Astrocyte (in vitro differentiated cells and primary cell): ENCODE results near the gene IGF2BP2. TPM values are rescaled to one million over a fixed set of nuclear protein-coding genes. Genes with fewer than 3 reads are reported as not detected.

Experiments used
- DNase-seq: peaks from one replicate; pipeline ENCODE4 v3.0.0-alpha.2; 2010; ENCODE audit warnings: low read depth
- FAIRE-seq: peaks from 2 replicates; lab custom pipeline; 2011; peaks lifted over from hg19 to GRCh38; lab: Jason Lieb, UNC
- H2AFZ ChIP-seq: 2 replicates; pipeline ENCODE4 v1.6.0; 2012; ENCODE audit warnings: low read depth, low read length, inconsistent platforms
- H3K27ac ChIP-seq: 2 replicates; pipeline ENCODE4 v1.5.1; 2011; ENCODE audit warnings: low read depth, low read length, inconsistent platforms
- H3K27me3 ChIP-seq: 2 replicates; pipeline ENCODE4 v1.6.0; 2011; ENCODE audit warnings: low read length, inconsistent platforms; ENCODE audit not compliant: insufficient read depth
- H3K36me3 ChIP-seq: 2 replicates; pipeline ENCODE4 v1.5.1; 2011; ENCODE audit warnings: low read length, inconsistent platforms; ENCODE audit not compliant: insufficient read depth
- H3K4me1 ChIP-seq: 2 replicates; pipeline ENCODE4 v1.5.1; 2011; ENCODE audit warnings: low read length, inconsistent platforms; ENCODE audit not compliant: insufficient read depth
- H3K4me2 ChIP-seq: 2 replicates; pipeline ENCODE4 v1.6.0; 2012; ENCODE audit warnings: low read length, inconsistent platforms
- H3K4me3 ChIP-seq: 2 replicates; pipeline ENCODE4 v1.5.1; 2011; ENCODE audit warnings: low read depth, mild to moderate bottlenecking, low read length, inconsistent platforms; ENCODE audit not compliant: insufficient read depth
- H3K79me2 ChIP-seq: 2 replicates; pipeline ENCODE4 v1.6.0; 2012; ENCODE audit warnings: mild to moderate bottlenecking, low read length, inconsistent platforms; ENCODE audit not compliant: insufficient read depth
- H3K9ac ChIP-seq: 2 replicates; pipeline ENCODE4 v1.6.0; 2012; ENCODE audit warnings: mild to moderate bottlenecking, low read length, inconsistent platforms
- H3K9me3 ChIP-seq: 2 replicates; pipeline ENCODE4 v1.5.1; 2012; ENCODE audit warnings: low read depth, mild to moderate bottlenecking, low read length, inconsistent platforms; ENCODE audit not compliant: insufficient read depth
- H4K20me1 ChIP-seq: 2 replicates; pipeline ENCODE4 v1.6.0; 2012; ENCODE audit warnings: low read length, inconsistent platforms; ENCODE audit not compliant: insufficient read depth
- H3K27ac Mint-ChIP-seq: one replicate; pipeline ENCODE4 v1.8.0; 2021; ENCODE audit warnings: mild to moderate bottlenecking, mixed read lengths; ENCODE audit not compliant: unreplicated experiment
- H3K27me3 Mint-ChIP-seq: one replicate; pipeline ENCODE4 v1.8.0; 2021; ENCODE audit warnings: low read depth, mixed read lengths; ENCODE audit not compliant: unreplicated experiment
- H3K36me3 Mint-ChIP-seq: one replicate; pipeline ENCODE4 v1.8.0; 2021; ENCODE audit warnings: low read depth, mixed read lengths; ENCODE audit not compliant: unreplicated experiment
- H3K4me1 Mint-ChIP-seq: one replicate; pipeline ENCODE4 v1.8.0; 2021; ENCODE audit warnings: low read depth, mixed read lengths; ENCODE audit not compliant: unreplicated experiment
- H3K4me3 Mint-ChIP-seq: one replicate; pipeline ENCODE4 v1.8.0; 2021; ENCODE audit warnings: mild to moderate bottlenecking, moderate library complexity, mixed read lengths; ENCODE audit not compliant: unreplicated experiment
- H3K9me3 Mint-ChIP-seq: one replicate; pipeline ENCODE4 v1.8.0; 2021; ENCODE audit warnings: mild to moderate bottlenecking, mixed read lengths; ENCODE audit not compliant: unreplicated experiment
- EZH2 ChIP-seq: IDR thresholded peaks from 2 replicates; pipeline ENCODE4 v1.6.1; 2012; ENCODE audit warnings: mild to moderate bottlenecking, low read length, inconsistent platforms; ENCODE audit not compliant: insufficient read depth
- total RNA-seq: library from RNA; stranded (reverse); gene quantifications from 2 replicates; pipeline ENCODE4 v1.2.1, GENCODE V29; 2021
- TF ChIP-seq, protein P1 (sequence below): IDR thresholded peaks from 2 replicates; pipeline ENCODE4 v1.5.1; 2011; ENCODE audit warnings: low read depth, mild to moderate bottlenecking, inconsistent platforms, low read length, moderate library complexity; ENCODE audit not compliant: insufficient read depth

IGF2BP2 gene
- total RNA-seq, 1 donor from 2014 or later = 162 TPM

DNA sequence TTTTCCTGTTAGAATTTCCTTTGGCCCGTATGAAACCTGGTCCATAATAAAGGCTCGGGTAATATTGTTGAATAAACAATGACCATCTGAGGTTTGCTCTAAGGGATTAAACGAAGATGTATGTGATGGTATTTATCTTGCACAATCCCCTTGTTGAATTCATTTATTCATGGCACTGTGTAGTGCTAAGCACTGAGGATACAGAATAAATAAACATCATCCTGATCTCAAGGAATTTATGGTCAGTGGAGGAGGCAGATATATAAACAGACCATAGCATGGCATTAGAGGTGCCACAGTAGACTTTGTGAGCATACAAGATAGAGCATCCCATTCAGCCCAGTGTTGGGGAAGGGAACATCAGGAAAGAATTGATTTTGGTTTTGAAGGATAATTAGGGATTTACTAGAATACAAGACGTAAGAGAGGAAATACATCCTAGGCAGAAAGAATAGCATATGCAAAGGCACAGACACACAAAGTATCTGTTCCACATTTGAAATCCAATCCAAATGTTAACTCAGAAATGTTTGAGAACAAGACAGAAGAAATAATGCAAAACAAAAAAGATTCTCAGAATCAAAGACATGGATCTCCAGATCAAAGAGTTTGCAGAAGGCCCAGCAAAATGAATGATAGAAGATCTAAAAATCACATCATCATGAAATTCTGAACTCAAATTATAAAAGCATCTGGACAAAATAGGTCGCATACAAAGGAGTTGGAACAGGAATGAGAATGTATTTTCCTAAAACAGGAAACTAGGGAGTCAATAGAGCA, 5.4 kb upstream of the IGF2BP2 start:
- Histone ChIP-seq H3K9me3 (no peaks in the 10 kb centered on the region), H3K4me1 (peaks cover 6% of the 10 kb centered on the region)
- peaks cover 6% of the 10 kb centered on the region for H3K9me3 Mint-ChIP-seq

DNA sequence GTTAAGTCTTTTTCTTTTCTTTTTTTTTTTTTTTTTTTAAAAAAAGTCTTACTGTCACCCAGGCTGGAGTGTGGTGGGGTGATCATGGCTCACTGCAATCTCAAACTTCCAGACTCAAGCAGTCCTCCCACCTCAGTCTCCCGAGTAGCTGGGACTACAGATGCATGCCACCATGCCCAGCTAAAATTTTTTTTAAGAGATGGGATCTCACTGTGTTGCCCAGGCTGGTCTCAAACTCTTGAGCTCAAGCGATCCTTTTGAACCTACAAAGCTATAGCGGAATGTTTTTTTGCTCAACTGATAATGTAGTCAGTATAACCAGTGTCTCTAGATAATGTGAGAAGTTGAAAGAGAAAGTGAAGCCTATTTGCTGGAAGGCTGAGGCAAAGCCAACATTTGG, 3.9 kb upstream of the IGF2BP2 start:
- Histone ChIP-seq H3K4me3 (no peak overlapping the region), H3K4me1 (peaks cover 6% of the 10 kb centered on the region), H3K27ac (no peak overlapping the region), H4K20me1 (peaks cover 10% of the 10 kb centered on the region), H3K4me2 (no peak overlapping the region), H2AFZ (no peak overlapping the region), H3K27me3 (no peaks in the 10 kb centered on the region), H3K79me2 (peaks cover 26% of the 10 kb centered on the region), H3K36me3 (no peaks in the 10 kb centered on the region), H3K9ac (no peak overlapping the region), H3K9me3 (no peaks in the 10 kb centered on the region)
- no peak overlapping the region for H3K4me3 Mint-ChIP-seq
- H3K4me1 Mint-ChIP-seq = peaks cover 12% of the 10 kb centered on the region
- TF ChIP-seq EZH2 = no peak
- TF ChIP-seq, protein P1, sequence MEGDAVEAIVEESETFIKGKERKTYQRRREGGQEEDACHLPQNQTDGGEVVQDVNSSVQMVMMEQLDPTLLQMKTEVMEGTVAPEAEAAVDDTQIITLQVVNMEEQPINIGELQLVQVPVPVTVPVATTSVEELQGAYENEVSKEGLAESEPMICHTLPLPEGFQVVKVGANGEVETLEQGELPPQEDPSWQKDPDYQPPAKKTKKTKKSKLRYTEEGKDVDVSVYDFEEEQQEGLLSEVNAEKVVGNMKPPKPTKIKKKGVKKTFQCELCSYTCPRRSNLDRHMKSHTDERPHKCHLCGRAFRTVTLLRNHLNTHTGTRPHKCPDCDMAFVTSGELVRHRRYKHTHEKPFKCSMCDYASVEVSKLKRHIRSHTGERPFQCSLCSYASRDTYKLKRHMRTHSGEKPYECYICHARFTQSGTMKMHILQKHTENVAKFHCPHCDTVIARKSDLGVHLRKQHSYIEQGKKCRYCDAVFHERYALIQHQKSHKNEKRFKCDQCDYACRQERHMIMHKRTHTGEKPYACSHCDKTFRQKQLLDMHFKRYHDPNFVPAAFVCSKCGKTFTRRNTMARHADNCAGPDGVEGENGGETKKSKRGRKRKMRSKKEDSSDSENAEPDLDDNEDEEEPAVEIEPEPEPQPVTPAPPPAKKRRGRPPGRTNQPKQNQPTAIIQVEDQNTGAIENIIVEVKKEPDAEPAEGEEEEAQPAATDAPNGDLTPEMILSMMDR = no peak
- H3K9me3 Mint-ChIP-seq = peaks cover 6% of the 10 kb centered on the region
- H3K27me3 Mint-ChIP-seq = no peaks in the 10 kb centered on the region
- no peak overlapping the region for H3K27ac Mint-ChIP-seq
- DNase-seq (no peak), FAIRE-seq (no peak)
- H3K36me3 Mint-ChIP-seq = peaks cover 35% of the 10 kb centered on the region

More for the DNA sequence above, 5.4 kb upstream of the IGF2BP2 start:
- Histone ChIP-seq H3K4me2 (no peak overlapping the region), H3K36me3 (no peaks in the 10 kb centered on the region), H3K27me3 (no peaks in the 10 kb centered on the region), H4K20me1 (peaks cover 10% of the 10 kb centered on the region), H3K4me3 (no peak overlapping the region), H3K79me2 (peaks cover 16% of the 10 kb centered on the region), H3K9ac (no peak overlapping the region), H2AFZ (no peak overlapping the region), H3K27ac (no peak overlapping the region)
- DNase-seq (no peak), FAIRE-seq (no peak)
- TF ChIP-seq, protein P1 = no peak
- TF ChIP-seq EZH2 = no peak
- no peak overlapping the region for H3K27ac Mint-ChIP-seq
- peaks cover 12% of the 10 kb centered on the region for H3K4me1 Mint-ChIP-seq
- H3K27me3 Mint-ChIP-seq = no peaks in the 10 kb centered on the region
- H3K4me3 Mint-ChIP-seq = no peak overlapping the region
- peaks cover 35% of the 10 kb centered on the region for H3K36me3 Mint-ChIP-seq
